NCI-H187 treated with DMSO at 0.1 percent for 48 hours (cell line): ENCODE data around the gene CHAF1A.

Experiments
- DNase-seq: peaks from one replicate; lab custom pipeline; 2025; lab: John Stamatoyannopoulos, UW

The CHAF1A gene, protein sequence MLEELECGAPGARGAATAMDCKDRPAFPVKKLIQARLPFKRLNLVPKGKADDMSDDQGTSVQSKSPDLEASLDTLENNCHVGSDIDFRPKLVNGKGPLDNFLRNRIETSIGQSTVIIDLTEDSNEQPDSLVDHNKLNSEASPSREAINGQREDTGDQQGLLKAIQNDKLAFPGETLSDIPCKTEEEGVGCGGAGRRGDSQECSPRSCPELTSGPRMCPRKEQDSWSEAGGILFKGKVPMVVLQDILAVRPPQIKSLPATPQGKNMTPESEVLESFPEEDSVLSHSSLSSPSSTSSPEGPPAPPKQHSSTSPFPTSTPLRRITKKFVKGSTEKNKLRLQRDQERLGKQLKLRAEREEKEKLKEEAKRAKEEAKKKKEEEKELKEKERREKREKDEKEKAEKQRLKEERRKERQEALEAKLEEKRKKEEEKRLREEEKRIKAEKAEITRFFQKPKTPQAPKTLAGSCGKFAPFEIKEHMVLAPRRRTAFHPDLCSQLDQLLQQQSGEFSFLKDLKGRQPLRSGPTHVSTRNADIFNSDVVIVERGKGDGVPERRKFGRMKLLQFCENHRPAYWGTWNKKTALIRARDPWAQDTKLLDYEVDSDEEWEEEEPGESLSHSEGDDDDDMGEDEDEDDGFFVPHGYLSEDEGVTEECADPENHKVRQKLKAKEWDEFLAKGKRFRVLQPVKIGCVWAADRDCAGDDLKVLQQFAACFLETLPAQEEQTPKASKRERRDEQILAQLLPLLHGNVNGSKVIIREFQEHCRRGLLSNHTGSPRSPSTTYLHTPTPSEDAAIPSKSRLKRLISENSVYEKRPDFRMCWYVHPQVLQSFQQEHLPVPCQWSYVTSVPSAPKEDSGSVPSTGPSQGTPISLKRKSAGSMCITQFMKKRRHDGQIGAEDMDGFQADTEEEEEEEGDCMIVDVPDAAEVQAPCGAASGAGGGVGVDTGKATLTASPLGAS

DNA sequence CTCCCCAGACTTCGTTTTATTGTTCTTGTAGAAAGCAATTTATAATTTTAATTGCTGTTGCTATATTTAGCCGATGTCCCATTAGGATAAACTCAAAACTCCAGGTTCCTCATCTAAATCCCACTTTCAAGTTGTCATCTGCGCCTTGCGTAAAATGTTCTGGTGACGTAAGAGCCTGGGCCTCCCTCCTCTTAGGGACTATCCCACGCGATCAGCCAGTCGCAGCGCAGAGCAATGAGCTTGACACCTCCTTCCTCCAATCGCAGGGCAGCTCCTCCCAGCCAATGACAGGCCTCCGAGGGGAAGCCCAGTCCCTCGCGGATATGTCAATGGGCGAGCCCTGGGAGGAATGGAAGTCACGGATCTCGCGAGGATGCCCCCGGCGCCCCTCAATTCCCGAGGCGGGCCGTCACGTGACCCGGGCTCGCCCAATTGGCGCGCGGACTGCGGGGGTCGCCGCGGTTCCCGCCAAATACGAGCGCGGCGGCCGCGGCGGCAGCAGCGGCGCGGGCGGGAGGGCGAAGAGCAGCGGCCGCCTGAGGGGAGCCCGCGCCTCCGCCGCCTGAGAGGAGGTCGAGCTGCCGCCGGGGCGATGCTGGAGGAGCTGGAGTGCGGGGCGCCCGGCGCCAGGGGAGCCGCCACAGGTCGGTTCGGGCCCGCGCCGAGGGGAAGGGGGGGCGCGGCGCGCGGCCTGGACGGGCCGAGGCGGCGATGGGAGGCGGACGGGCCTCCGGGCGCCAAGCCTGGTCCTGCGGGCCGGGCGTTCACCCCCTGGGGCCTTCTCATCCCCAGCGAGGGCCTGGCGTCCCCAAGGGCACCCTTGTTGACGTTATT is at the start of gene CHAF1A:
Gene CHAF1A, plus strand, starts transcription at position 470 of the 834 bp plus-strand sequence. Its CDS starts 123 bp downstream, at position 593.
- DNase-seq: peak; percentile 99

DNA sequence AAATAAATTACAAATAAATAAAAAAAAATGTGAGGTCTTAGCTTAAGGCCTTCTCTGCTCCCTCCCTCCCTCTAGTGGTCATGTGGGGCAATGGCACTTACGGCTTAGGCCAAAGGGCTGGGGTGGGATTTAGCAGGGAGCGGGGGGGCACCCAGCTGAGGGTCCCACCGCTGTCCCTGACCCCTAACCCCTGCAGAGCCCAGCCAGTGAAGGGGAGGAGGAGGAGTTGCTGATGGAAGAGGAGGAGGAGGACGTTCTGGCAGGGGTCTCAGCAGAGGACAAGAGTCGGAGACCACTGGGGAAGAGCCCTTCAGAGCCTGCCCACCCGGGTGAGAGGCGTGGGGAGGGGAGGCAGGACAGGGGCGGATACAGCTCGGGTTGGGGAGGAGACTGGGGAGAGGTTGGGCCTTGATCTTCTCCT is 49.7 kb upstream of the CHAF1A start:
- no peak for DNase-seq

DNA sequence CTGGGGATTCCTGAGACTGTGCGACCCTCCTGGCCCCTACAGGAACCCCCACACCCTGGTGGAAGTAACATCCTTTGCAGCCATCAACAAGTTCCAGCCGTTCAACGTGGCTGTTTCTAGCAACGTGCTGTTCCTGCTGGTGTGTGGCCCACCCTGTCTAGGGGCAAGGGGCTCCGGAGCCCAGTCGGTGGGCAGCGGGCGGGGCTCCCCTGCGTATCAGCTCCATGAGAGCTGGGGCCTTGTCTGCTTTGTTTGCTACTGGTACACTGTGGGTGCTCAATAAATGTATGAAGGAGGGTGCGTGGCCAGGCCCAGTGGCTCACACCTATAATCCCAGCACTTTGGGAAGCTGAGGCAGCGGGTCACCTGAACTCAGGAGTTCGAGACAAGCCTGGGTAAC is 48.2 kb upstream of the CHAF1A start:
- no peak for DNase-seq

DNA sequence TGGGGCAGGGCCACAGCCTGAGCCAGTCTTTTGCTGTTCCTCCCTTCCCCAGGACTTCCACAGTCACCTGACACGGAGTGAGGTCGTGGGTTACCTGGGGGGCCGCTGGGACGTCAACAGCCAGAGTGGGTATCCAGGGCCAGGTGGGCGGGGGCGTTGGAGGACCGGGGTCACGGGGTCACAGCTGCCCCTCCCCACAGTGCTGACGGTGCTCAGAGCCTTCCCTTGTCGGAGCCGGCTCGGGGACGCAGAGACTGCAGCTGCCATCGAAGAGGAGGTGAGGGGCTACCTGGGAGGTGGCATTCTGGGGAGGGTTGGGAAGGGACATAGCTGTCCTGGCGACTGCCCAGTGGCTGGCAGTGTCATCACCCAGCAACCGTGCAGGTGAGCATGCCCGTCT is 47.5 kb upstream of the CHAF1A start:
- no peak for DNase-seq

DNA sequence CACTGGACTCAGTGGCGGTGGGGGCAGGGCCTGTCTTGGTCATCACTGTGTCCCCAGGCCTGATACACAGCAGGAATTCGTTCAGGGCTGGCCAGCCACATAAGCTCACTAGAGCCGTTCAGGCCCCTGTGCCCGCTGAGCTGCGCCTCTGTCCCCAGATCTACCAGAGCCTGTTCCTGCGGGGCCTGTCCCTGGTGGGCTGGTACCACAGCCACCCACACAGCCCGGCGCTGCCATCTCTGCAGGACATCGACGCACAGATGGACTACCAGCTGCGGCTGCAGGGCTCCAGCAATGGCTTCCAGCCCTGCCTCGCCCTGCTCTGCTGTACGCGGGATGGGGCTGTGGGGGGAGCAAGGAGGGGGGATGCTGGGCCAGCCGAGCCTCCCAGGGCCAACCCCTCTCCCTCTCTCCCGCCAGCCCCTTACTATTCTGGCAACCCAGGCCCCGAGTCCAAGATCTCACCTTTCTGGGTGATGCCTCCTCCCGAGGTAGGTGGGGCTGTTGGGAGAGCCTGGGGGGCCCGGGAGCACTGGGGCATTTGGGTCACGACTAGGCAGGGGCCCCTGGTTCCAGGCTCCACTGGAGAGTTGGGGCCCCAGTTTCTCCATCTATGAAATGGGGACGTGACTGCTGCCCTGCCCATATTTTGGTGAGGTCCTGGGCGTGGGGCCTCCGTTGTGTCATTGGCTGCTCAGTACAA is 45.2 kb upstream of the CHAF1A start:
- DNase-seq: no peak

DNA sequence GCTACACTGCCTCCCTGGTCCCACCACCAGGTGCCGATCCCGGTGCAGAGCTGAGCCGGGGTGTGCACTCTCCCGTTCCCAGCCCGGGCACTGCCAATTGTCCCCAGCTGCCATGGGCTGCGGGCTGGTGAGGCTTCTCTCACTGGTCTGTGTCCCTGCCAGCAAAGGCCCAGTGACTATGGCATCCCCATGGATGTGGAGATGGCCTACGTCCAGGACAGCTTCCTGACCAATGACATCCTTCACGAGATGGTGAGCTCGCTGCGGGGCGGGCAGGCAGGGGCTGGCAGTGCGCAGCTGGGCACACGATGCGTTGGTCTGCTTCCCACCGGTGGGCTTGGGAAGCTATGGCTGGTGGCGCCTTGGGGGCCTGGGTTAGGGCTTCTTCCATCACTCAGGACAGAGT is 44.5 kb upstream of the CHAF1A start:
- DNase-seq: no peak

DNA sequence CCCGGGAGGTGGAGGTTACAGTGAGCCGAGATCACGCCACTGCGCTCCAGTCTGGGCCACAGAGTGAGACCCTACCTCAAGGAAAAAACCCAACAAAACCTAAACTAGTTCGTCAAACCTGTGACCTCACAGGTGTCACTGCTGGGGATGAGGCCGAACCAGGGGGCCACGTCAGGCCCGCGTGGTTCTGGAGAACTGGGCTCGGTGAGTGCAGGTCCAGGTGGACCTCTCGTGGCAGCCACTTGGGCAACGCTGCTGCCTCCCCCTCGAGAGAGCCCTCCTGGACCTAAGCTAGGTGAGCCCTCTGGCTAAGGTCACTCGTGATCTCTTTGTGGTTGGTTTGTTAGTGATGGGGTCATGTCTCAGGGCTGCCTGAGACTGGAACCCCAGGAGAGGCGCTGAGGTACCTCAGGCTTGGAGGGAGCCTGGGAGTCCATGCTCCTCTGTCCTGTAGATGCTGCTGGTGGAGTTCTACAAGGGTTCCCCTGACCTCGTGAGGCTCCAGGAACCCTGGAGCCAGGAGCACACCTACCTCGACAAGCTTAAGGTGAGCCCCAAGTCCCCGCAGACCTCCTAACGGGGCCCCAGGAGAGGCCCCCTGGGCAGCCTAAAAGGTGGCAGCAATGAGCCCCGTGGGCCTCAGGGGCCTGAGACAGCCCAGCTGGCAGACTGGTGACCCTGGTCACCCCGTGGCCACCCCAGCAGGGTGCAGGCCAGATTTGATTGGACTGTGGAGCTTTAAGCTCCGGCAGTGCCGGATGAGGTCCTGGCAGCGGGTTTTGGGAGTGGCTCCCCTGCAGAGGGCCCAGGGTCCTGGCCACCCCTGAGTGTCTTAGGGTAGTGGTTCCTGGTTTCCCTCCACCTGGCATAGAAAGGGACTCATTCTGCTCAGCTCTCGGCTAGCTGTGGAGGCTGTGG is 43.5 kb upstream of the CHAF1A start:
- DNase-seq: no peak

DNA sequence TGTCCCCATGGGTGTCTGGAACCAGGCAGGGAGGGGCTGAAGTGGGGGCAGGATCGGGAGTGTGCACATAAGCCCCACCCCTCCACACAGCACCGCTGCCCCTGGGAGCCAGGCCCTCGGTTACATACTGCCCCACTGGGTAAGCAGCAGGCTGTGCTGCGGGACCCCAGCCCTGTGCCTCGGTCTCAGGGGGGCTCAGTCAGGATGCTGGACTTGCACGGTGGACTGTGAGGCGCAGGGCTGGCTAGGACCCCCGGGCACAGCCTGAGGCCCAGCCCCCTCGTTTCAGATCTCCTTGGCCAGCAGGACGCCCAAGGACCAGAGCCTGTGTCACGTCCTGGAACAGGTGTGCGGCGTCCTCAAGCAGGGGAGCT is 42.8 kb upstream of the CHAF1A start:
- no peak for DNase-seq

DNA sequence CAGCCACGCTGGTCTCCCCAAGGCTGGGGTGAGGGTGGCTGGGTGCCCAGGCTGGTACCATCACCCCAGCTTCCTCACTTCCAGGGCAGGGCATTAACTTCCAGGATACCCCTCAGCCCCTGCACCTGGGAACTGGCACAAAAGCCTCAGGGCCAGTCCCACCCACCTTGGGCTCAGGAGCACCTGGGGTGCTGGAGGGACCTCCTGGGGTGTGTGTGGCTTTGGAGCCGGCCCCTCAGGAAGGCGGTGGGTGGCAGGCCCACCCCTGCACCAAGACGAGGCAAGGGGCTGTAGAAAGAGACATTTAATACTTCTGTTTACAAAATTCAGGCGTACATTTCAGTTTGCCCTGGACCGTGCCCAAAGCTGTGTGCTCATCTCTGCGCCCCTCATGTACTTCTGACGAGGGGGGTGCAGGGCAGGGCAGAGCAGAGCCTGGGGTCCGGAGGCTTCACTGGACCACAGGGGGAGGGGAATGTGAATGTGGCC is 42.3 kb upstream of the CHAF1A start:
- DNase-seq: no peak

DNA sequence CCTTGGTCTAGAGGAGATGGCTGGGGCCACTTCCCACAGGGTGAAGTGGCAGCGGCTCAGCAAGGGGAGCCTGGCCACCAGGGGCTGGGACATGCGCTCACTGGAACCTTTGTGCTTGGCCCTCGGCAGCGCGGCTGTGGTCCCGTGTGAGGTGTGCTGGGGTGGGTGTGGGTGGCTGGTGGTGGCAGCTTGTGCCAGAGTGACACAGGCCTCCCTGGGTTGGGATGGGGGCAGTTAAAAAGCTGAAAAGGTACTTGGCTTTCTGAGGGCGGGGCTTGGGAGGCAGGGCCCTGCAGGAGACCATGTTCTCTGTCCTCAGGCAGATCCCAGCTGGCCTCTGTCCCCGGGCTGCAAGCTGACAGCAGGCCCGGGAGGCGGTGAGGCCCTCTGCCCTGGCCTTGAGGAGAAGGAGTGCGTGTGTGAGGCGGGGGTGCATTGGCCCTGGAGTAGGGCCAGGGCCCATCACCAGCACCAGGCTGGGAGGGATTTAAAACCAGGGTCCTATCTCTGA is 41.7 kb upstream of the CHAF1A start:
- DNase-seq: no peak

DNA sequence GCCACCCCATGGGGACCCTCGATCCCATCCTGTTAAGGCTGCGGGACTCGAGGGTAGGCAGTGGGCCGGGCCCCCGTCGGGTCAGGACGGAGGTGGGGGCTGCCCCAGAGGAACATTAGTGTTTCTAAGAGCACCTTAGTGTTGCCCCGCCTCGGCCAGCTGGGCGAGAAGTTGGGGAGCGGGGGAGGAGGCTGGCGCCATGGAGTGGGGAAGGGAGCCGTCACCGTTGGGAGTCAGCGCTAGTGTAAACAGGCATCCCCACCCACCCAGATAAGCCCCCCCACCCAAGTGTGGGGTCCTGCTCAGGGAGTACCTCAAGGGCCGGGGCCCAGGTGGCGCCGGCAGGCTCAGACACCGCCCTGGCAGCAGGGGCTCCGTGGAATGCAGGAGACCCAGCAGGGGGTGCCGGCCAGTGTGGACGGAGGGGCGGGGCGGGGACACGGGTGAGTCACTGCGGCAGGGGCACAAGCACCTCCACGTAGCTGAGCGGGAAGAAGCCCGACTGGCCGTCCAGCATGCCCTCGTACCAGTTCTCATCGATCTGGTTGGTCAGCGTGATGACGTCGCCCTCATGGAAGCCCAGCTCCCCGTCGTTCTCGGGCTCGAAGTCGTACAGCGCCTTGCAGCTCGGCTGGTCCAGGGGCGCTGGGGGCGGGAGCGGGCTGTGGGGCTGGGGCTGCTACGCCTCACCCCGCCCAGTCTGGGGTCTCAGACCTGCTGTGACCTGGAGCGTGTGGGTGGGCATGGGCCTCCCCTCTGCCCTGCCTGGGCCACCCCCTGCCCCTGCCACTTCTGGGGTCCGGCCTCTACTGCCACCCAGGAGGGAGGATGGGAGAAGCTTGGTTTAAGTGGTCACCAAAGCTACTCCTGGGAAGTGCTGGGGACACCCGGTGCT is 41.0 kb upstream of the CHAF1A start:
- DNase-seq: no peak

DNA sequence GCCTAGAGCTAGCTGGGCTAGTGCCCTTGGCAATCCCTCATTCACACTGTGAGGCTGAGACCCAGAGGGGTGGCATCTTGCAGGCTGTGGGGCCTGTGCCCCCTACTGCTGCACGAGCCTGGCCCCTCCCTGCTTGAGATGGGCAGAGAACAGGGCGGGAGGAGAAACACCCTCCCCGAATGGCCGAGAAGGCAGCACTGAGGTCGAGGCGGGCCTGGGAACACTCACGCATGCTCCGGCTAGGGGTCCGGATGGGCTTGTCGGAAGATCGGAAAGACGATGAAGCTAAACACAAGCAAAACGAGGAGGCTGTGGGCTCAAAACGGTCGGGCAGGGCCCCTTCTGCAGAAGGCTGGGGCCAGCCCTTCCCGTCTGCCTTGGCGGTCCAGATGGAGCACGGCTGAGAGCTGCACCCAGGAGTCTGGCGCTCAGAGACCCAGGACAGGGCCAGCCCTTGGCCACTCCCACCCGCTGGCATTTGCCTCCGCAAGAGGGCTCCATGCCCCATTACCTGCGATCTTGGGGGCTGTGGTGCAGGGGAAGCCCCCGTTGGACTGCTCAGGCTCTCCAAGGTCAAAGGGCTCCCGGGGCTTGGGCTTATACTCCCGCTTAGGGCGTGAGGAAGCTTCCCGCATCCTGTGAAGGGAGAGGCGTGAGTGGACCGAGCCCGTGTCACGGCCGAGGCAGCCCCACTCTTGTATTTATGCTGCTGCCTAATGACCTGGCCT is 40.2 kb upstream of the CHAF1A start:
- DNase-seq: no peak

DNA sequence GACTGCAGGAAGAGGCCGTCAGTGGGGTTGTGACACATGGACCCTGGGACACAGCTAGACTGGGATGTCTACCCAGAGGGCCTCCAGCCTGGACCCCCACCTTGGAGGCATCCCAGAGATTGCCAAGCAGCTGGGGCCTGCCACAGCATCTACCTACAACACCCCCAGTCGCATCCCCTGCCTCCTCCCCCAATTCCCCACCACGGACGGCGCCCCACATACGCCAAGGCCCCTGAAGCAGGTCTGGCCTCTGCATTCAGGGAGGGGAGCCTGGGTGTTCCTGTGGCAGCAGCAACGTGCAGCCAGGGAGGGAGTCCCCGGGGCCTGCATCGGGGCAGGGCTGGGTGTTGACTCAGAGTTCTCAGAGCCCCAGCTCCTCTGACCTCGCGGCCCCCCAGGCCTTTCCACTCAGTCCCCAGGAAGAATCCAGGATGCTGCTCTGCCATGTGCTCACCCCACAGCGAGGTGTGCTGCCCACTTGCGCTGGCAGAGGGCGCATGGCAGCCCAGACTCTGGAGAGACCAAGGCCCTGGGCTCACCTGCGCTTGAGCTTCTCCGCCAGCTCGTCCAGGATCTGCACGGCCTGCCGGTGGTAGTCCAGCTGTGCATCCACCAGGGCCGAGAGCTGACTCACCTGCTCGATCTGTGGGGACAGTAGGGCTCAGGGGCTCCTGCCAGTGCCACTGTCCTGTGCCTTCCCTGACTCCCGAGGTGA is 39.5 kb upstream of the CHAF1A start:
- DNase-seq: no peak

DNA sequence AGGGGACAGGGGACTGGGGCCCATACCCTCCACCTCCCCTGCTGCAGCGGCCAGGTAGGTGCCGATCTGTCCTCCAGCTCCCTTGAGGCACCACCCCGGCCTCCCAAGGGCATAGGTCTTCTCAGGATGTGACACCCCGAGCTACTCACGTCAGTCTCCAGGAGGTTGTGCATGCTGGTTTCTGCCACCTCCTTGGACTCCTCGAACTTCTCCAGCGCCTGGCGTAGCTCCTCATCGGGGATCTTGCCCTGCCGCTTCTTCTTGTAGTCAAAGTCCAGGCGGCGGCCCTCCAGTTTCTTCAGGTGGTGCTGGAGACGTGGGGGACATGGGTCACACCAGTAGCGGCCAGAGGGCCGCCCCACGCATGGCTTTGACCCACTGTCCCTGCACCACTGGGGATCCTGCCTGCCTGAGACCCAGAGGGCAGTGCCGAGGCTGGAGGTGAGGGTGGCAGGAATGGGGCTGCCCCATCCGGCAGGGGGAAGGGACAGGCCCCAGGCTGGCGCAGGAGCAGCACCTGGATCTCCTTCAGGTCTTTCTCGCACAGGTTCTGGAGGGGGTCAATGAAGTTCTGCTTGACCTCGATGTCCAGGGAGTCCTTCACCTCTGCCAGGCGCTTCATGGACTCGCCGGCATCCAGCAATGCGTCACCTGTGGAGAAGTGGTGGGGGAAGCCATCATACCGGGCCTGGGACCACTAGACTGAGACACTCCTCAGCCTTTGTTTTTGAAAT is 38.7 kb upstream of the CHAF1A start:
- DNase-seq: no peak

DNA sequence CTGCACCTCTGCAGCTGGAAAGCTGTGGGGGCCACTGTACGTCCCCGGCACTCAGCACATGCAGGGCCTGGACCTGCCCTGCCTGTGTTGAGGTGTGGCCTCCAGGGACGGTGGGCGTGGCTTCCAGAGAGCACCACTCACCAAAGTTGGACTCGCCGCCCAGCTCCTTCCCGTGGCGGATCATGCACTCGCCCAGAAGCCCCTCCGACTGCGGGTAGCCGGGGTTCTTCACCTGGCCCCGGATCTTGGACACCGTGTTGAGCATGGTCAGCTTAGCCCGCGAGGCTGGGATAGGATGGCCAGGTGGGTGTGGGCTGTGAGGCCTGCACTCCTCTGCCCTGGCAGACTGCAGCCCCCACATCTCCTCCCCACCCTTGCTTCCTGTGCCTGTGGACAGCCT is 37.1 kb upstream of the CHAF1A start:
- no peak for DNase-seq

DNA sequence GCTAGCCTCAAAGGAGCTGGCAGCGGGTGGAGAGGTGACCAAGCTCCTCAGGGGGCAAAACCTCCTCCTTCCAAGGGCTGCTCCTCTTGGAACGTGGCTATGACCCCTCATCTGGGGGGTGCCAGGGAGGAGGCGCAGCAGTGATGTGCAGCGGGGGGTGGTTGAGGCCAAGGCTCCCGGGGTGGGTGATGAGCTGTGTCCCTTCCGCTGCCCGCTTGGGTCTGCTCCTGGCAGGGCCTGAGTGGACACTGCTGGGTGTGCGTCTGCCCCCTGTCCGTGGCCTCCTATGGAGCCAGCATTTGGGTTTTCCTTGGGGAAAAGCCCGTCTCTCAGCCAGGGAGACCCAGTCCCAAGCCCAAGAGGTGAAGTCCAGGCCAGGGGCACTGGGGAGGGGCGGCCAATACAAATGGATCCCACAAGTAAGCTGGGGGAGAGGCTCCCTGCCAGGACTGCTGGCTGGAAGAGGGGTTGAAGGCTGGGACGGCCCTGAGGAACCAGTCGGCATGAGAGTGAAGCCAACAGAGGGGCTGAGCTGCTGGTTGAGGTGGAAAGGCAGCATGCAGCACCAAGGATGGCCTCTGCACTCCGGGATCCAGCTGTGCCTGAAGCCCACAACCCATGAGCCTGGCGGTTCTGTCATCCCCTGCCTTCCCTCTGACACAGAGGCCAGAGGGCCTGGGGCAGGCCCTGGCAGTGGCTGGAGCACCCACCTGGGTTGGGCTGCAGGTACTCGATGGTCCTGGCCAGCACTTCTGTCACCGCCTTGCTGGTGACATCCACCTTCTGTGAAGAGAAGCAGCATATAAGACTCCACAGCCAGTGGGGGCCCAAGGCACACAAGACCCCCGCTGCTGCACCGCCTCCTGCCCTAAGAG is 36.4 kb upstream of the CHAF1A start:
- DNase-seq: no peak
